ENCODE measurements around the gene SMIM20.

SMIM20 gene

DNA sequence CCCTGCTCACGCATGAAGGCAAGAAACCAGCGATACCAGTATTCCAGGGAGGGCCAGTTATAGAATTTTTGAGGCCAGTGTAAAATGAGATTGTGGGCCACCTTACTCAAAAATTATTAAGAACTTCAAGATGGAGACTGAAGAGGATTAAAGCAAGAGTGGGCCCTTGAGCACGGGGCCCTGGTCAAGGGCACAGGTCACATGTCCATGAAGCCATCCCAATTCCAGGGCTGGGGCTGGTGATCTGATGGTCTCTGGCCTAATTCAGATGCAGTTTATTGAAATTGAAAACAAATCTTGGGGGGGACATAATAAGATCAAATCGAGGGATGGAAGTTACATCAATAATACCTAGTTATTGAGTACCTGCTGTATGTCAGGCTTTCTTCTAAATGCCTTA, 58.3 kb downstream of the SMIM20 start:
- H3K79me2 ChIP-seq (ENCODE audit: insufficient read depth, low read length), result no peaks in the 10 kb centered on the region
- H3K9ac ChIP-seq (ENCODE audit: low read length), result no peak overlapping the region
- no peaks in the 10 kb centered on the region for H4K20me1 ChIP-seq (ENCODE audit: low read depth, low read length)
- H3K27me3 ChIP-seq (ENCODE audit: low read length), result no peaks in the 10 kb centered on the region
- H3K27ac ChIP-seq (ENCODE audit: low read depth, low read length), result no peak overlapping the region
- no peaks in the 10 kb centered on the region for H3K9me2 ChIP-seq (replicated peaks; ENCODE audit: insufficient read depth, low read length)
- H3K9me3 ChIP-seq (ENCODE audit: insufficient read depth, low read length), result no peaks in the 10 kb centered on the region
- H2AFZ ChIP-seq (ENCODE audit: low read depth, low read length, severe bottlenecking), result no peak overlapping the region
- TF ChIP-seq EZH2phosphoT487 (conservative IDR thresholded peaks at IDR 0.05; ENCODE audit: low read length), result no peak
- TF ChIP-seq, protein P1, sequence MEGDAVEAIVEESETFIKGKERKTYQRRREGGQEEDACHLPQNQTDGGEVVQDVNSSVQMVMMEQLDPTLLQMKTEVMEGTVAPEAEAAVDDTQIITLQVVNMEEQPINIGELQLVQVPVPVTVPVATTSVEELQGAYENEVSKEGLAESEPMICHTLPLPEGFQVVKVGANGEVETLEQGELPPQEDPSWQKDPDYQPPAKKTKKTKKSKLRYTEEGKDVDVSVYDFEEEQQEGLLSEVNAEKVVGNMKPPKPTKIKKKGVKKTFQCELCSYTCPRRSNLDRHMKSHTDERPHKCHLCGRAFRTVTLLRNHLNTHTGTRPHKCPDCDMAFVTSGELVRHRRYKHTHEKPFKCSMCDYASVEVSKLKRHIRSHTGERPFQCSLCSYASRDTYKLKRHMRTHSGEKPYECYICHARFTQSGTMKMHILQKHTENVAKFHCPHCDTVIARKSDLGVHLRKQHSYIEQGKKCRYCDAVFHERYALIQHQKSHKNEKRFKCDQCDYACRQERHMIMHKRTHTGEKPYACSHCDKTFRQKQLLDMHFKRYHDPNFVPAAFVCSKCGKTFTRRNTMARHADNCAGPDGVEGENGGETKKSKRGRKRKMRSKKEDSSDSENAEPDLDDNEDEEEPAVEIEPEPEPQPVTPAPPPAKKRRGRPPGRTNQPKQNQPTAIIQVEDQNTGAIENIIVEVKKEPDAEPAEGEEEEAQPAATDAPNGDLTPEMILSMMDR (IDR thresholded peaks at IDR 0.05; ENCODE audit: insufficient read depth, low read length, poor library complexity, severe bottlenecking), result no peak
- no peak overlapping the region for H3K4me2 ChIP-seq (ENCODE audit: low read depth, low read length, poor library complexity, severe bottlenecking)
- H3F3A ChIP-seq (ENCODE audit: insufficient read depth), result no peaks in the 10 kb centered on the region
- H3K36me3 ChIP-seq (ENCODE audit: low read length), result no peaks in the 10 kb centered on the region
- H3K4me3 ChIP-seq (ENCODE audit: insufficient read depth, low read length, poor library complexity, severe bottlenecking), result no peak overlapping the region

DNA sequence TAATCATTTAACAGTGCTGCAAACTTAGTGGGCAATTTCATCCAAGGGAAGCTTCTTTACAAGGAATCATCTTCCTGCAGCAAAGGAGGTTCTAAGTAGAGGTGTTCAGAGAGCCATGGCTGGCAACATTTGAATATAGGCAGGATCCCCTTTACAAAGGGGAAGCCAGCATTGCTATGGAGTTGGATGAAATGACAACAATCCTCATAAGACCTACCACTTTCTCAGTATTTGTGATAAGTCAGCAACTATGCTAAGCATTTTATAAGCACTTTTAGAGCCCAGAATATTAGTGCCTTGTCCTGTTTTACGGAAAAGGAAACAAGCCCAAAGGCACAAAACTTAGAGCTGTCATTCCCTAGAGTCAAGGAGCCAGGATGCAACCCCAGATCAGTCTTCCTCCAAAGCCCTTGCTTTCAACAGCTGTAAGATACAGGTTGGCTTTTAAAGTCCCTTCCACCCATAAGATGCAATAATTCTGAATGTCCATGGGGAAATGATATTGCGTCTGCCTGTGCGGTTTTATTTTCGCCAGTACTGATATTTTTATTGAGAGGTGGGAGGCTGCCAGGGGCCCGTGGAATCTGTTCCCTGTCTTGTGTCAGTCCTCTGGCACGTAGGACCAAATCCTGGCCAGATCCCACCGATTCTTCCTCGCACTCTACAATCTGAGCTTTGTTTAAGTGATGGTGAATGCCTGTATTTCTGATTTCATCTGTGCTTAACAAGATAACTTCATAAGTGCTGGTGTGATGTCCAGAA, 59.1 kb downstream of the SMIM20 start:
- Histone ChIP-seq H3K9me3 (ENCODE audit: insufficient read depth, low read length) (no peaks in the 10 kb centered on the region), H3K9ac (ENCODE audit: low read length) (no peak overlapping the region), H3K27me3 (ENCODE audit: low read length) (no peaks in the 10 kb centered on the region), H3K27ac (ENCODE audit: low read depth, low read length) (no peak overlapping the region), H3F3A (ENCODE audit: insufficient read depth) (no peaks in the 10 kb centered on the region), H3K4me3 (ENCODE audit: insufficient read depth, low read length, poor library complexity, severe bottlenecking) (no peak overlapping the region), H2AFZ (ENCODE audit: low read depth, low read length, severe bottlenecking) (no peak overlapping the region), H4K20me1 (ENCODE audit: low read depth, low read length) (no peaks in the 10 kb centered on the region), H3K9me2 (replicated peaks; ENCODE audit: insufficient read depth, low read length) (no peaks in the 10 kb centered on the region), H3K36me3 (ENCODE audit: low read length) (no peaks in the 10 kb centered on the region), H3K4me2 (ENCODE audit: low read depth, low read length, poor library complexity, severe bottlenecking) (no peak overlapping the region), H3K79me2 (ENCODE audit: insufficient read depth, low read length) (no peaks in the 10 kb centered on the region)
- no peak for TF ChIP-seq EZH2phosphoT487 (conservative IDR thresholded peaks at IDR 0.05; ENCODE audit: low read length)
- TF ChIP-seq, protein P1 (IDR thresholded peaks at IDR 0.05; ENCODE audit: insufficient read depth, low read length, poor library complexity, severe bottlenecking), result no peak

DNA sequence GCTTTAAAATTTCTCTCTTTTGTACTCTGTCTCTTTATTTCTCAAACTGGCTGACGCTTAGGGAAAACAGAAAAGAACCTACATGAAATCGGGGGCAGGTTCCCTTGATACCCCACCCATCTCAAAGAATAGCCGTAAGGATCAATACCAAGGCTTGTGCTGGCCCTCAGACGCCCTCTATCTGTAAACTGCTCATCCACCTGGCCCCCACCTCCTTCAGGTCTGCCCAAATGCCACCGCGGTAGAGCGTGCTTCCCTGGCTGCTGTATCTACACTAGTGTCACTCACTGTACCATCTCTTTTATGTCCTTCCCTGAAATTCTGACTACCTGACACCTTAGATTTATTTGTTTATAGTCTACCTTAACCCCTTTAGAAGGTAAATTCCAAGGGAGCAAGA, 62.8 kb downstream of the SMIM20 start:
- Histone ChIP-seq H3K9me3 (ENCODE audit: insufficient read depth, low read length) (no peaks in the 10 kb centered on the region), H3K27me3 (ENCODE audit: low read length) (no peaks in the 10 kb centered on the region), H3F3A (ENCODE audit: insufficient read depth) (no peaks in the 10 kb centered on the region), H3K79me2 (ENCODE audit: insufficient read depth, low read length) (no peaks in the 10 kb centered on the region), H3K4me3 (ENCODE audit: insufficient read depth, low read length, poor library complexity, severe bottlenecking) (no peak overlapping the region), H4K20me1 (ENCODE audit: low read depth, low read length) (no peaks in the 10 kb centered on the region), H3K27ac (ENCODE audit: low read depth, low read length) (no peak overlapping the region), H3K36me3 (ENCODE audit: low read length) (no peaks in the 10 kb centered on the region), H3K4me2 (ENCODE audit: low read depth, low read length, poor library complexity, severe bottlenecking) (no peak overlapping the region), H2AFZ (ENCODE audit: low read depth, low read length, severe bottlenecking) (no peak overlapping the region), H3K9ac (ENCODE audit: low read length) (no peak overlapping the region), H3K9me2 (replicated peaks; ENCODE audit: insufficient read depth, low read length) (no peaks in the 10 kb centered on the region)
- TF ChIP-seq, protein P1 (IDR thresholded peaks at IDR 0.05; ENCODE audit: insufficient read depth, low read length, poor library complexity, severe bottlenecking), result no peak
- TF ChIP-seq EZH2phosphoT487 (conservative IDR thresholded peaks at IDR 0.05; ENCODE audit: low read length), result no peak

Data from SU-DHL-6 (cell line).